HG02981 (cell line): ENCODE results near the gene KIF13A.
"Not testable (repeated sequence)": the region's sequence is repeated elsewhere in the genome, so short reads cannot be mapped to it uniquely, and the experiment has no call there.

Source experiments
- ATAC-seq: cut with Tn5 transposase; IDR thresholded peaks from one replicate; pipeline ENCODE4 v1.9.1; 2021; ENCODE audit warnings: mild to moderate bottlenecking, moderate library complexity; ENCODE audit not compliant: unreplicated experiment

KIF13A gene

DNA sequence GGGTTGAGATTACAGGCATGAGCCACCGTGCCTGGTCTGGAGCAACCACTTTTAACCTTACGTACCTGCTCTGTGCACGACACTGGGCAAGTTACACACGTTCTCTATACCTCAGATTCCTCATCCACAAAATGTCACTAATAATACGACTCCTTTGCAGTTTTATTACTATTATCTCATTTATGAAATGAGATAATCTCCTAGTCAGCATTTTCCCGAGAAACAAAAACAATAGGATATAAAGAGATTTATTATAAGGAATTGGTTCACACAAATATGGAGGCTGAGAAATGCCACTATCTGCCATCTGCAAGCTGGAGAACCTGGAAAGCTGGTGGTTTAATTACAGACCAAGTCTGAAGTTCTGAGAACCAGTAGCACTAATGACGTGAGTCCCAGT is 12.0 kb upstream of the KIF13A start:
- no peak for ATAC-seq

DNA sequence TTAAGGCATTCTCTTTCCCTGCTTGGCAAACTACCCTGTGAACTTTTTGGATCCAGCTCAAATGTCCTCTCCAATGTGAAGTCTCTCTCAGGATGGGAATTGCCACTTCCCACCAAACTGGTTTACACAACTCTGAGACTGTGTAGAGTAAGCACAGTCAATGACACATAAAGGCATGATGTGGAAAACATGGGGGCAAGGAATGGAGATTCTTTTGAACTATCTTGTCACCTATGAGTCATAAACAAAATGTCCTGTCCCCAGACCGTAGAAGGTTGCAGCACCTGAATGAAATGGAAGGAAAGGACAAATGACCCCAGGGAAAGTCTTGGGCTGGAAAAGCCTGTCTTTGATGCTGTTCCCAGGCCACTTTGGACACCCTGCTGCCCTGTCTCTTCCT is 11.0 kb upstream of the KIF13A start:
- ATAC-seq = no peak

- ATAC-seq = no peak
These were observed 10.6 kb upstream of the KIF13A start for GRCh38 chr6:17998003-17998402.

- no peak for ATAC-seq
These were observed 8.0 kb upstream of the KIF13A start for GRCh38 chr6:17995414-17995813.

GRCh38 chr6:17994019-17994418 is 6.6 kb upstream of the KIF13A start:
- ATAC-seq = no peak

GRCh38 chr6:17988422-17988944 is 1.0 kb upstream of the KIF13A start:
- ATAC-seq = no peak

GRCh38 chr6:17987697-17988421 is 424 bp upstream of the KIF13A start:
- ATAC-seq = peak; percentile 78

DNA sequence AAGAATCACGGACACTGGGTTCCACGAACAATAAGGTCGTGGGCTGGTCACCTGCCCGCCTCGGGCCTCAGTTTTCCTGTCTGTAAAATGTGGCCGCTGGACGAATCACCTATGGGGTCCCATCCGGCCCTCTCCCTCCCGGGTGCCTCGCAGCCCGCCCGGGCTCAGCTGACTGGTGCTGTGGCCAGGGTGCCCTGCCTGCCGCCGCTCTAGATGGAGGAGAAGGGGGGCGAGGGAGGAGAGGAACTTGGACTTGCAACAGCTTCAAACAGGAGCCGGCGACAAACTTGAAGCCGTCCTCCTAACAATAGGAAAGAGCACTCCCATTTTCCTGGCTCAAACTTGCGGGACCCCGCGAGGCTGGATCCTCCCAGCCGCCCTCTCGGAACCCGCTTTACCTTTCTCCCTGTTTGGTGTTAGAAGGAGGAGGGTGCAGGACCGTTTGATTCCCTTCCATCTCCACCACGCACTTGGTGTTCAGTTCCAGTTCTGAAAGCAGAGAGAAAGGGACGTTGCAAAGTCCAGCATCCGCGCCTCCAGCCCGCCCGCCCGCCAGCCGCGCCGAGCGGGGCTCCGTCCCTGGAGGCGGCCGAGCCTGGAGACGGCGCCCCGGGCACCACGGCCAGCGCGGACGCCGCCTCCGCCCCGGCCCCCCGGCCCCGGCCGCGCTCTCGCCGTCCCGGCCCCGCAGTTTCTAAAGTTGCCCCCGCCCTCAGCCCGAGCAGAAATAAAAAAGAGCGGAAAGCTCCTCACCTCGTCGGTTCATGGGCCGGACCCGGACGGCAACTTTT is 584 bp downstream of the KIF13A start:
- ATAC-seq = peak; percentile 7

DNA sequence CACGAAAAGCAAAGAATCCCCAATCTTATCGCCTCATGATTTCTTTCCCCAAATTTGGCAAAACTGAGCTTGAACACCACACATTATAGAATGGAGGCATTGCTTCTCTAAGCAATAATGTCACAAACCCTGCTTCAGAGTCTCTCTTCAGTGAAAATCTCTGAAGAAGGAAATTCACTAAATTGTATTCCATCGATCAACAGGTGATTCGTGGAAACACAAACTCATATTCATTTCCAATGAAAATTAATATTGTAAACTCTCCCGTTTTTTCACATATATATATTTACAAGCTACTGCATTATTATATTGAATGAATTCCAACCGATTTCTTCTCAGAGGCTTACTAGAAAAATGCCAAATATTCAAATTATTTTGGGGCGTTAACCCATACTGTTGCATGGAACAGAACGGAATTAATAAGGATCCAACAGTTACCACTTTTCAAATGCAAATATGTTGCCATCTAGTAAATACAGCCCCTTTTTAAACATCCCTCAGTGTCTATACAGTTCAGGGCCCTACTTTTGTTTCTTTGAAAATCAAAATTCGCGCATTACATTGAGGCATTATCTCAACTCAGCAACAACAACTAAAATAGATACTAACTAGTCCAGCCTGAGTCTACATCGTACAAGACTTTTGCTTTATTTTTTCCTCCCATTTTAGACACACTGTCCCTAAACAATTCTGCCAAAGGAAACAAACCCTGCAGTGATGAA is 1.3 kb downstream of the KIF13A start:
- ATAC-seq = no peak

DNA sequence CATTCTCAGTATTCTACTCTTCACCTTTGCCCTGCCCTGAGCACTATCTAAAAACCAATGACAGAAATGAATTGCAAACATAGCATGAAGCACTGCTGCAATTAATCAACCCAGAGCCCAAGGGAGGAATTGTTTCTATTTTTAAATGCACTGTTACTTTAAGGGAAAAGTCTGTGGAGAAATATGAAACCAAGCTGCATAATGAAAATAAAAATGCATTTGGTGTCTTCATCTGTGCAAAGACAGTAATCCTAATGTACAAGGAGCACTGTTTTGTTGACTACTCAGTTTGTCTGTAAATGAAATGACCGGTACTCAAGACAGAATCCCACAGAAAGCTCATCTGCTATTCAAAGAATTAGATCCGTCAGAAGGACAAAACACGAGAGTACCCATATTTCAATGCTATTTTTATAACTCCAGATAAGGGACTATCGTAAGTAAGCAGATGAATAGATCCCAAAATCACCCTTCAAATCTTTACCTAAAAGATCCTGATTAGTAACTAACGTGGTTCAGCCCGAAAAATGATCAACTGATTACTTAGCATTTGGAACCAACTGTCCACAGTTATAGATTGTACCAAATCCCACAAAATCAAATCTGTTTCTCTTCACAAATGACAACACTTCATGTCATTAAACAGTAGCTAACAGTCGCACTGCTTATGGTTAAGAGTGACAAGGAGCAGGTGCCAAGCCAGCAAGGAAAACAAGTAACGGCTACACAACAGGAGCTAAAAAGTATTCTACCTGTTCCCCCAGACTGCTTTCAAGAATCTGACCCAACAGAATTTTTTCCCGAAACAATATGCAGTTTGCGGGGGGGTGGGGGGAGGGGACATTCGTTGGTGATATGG is 2.4 kb downstream of the KIF13A start:
- no peak for ATAC-seq

DNA sequence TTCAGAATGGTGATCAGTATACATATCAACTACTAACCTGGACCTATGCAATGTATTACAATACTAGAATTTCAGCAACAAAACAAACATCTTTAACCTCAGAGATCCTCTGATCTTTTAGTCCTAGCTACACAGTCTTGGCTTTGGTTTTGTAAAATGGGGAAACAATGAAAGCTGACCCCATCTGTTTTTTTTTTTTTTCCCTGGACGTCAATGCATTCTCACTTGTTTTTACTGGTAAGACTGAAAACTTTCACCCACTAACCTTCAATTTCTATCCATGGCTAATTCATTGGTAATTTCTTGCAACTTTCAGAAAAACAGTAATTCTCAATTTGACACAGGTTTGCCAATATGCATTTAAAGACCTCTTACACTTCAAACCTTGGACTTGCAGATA is 3.0 kb downstream of the KIF13A start:
- no peak for ATAC-seq

- ATAC-seq = no peak
These were observed 3.7 kb downstream of the KIF13A start for GRCh38 chr6:17983730-17984129.

DNA sequence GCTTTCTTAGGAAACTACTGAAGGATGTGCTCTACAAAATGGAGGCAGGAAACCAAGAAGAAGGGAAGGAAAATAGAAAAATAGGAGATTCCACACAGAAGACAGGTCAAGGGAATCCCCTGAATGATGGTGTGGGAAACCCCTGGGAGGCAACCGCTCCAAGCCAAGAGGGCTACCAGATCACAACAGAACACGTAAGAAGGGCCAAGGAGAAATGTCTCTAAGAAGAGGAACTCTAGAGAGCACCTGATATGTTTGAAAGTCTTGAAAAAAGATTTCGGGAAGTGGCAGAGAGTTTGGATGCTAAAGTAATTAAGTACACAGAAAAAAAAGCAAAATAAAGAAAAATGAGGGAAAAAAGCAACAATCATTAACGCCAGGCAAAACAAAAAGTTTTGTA is 7.1 kb downstream of the KIF13A start:
- no peak for ATAC-seq

DNA sequence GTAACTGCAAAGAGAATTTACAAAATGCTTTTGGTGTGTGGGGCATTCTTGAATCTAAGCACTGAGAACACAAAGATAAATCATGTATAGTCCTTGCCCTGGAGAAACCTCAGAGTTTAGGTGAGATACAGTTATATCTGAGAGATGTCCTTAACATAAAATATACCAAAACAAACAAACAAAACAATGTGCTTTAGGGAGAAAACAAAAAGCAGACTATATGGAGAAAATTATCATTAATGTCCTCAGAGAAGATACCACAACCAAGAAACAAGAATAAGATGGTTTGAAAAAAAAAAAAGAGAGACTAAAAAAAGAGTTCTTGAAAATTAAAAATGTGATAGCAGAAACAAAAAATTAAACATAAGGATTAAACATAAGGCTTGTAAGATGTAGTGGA is 8.0 kb downstream of the KIF13A start:
- ATAC-seq = no peak

DNA sequence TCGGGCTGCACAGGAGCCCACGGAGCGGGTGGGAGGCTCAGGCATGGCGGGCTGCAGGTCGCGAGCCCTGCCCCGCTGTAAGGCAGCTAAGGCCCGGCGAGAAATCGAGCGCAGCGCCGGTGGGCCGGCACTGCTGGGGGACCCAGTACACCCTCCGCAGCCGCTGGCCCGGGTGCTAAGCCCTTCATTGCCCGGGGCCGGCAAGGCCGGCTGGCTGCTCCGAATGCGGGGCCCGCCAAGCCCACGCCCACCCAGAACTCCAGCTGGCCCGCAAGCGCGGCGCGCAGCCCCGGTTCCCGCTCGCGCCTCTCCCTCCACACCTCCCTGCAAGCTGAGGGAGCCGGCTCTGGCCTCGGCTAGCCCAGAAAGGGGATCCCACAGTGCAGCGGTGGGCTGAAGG is 11.2 kb downstream of the KIF13A start:
- not testable (repeated sequence) for ATAC-seq

- ATAC-seq = no peak
These were observed 12.7 kb downstream of the KIF13A start for GRCh38 chr6:17974570-17975368.

- no peak for ATAC-seq
These were observed 14.3 kb downstream of the KIF13A start for GRCh38 chr6:17972978-17973622.

- no peak for ATAC-seq
These were observed 15.1 kb downstream of the KIF13A start for GRCh38 chr6:17972074-17972952.
